Keratinocyte (primary cell): ENCODE data around the gene SFTPB.

ENCODE experiments used
- CTCF ChIP-seq, 3 experiments: IDR thresholded peaks in 1 of 3; conservative IDR thresholded peaks in 1 of 3; optimal IDR thresholded peaks in 1 of 3; 2 replicates in 2 of 3; 3 replicates in 1 of 3; pipeline versions ENCODE3 to v1.5.1; 2011; ENCODE audit warnings: low read length in 3 of 3, mild to moderate bottlenecking in 3 of 3, moderate library complexity in 2 of 3, control low read depth in 1 of 3, inconsistent platforms in 1 of 3; ENCODE audit not compliant: insufficient read depth in 2 of 3; ENCODE audit errors: extremely low read depth in 1 of 3
- EZH2 ChIP-seq: IDR thresholded peaks from one replicate; pipeline ENCODE4 v1.6.1; 2012; ENCODE audit warnings: inconsistent platforms, mild to moderate bottlenecking, low read length, moderate library complexity

DNA sequence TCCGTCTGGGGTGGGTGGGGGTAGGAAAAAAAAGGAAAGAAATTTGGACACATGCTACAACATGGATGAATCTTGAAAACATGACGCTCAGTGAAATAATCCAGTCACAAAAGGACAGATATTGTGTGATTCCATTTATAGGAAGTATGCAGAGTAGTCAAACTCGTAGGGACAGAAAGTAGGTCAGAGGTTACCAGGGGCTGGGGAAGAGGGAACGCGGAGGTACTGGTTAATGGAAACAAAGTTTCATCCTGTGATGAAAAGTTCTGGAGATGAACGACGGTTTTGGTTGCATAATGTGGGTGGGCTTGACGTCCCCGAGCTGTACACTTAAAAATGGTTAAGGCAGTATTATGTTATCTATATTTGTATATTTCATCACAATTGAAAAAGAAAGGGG lies 4.5 kb upstream of the SFTPB start:
- TF ChIP-seq CTCF (optimal IDR thresholded peaks at IDR 0.05 in 1 of 3, IDR thresholded peaks at IDR 0.05 in 1 of 3, conservative IDR thresholded peaks at IDR 0.05 in 1 of 3; ENCODE audit: extremely low read depth in 1 of 3, insufficient read depth in 2 of 3, low read length in 3 of 3) (no peak), EZH2 (no peak)
